GM12864 (cell line): ENCODE data around the gene NPHP4.

Experiments used
- DNase-seq: peaks from one replicate; pipeline ENCODE4 v3.0.0-alpha.2; 2011; ENCODE audit warnings: low read depth
- H3K4me3 ChIP-seq: 2 replicates; pipeline ENCODE4 v1.5.1; 2011; ENCODE audit warnings: mild to moderate bottlenecking, low read depth, low read length, control low read depth
- TF ChIP-seq, protein P1 (sequence below): IDR thresholded peaks from 2 replicates; pipeline ENCODE4 v1.5.1; 2011; ENCODE audit warnings: low read depth, mild to moderate bottlenecking, moderate library complexity, low read length, control low read depth, inconsistent platforms; ENCODE audit errors: missing control alignments

Gene NPHP4

GRCh38 chr1:5876094-5876650, 116.1 kb downstream of the NPHP4 start:
- TF ChIP-seq, protein P1, sequence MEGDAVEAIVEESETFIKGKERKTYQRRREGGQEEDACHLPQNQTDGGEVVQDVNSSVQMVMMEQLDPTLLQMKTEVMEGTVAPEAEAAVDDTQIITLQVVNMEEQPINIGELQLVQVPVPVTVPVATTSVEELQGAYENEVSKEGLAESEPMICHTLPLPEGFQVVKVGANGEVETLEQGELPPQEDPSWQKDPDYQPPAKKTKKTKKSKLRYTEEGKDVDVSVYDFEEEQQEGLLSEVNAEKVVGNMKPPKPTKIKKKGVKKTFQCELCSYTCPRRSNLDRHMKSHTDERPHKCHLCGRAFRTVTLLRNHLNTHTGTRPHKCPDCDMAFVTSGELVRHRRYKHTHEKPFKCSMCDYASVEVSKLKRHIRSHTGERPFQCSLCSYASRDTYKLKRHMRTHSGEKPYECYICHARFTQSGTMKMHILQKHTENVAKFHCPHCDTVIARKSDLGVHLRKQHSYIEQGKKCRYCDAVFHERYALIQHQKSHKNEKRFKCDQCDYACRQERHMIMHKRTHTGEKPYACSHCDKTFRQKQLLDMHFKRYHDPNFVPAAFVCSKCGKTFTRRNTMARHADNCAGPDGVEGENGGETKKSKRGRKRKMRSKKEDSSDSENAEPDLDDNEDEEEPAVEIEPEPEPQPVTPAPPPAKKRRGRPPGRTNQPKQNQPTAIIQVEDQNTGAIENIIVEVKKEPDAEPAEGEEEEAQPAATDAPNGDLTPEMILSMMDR: no peak
- DNase-seq: no peak

DNA sequence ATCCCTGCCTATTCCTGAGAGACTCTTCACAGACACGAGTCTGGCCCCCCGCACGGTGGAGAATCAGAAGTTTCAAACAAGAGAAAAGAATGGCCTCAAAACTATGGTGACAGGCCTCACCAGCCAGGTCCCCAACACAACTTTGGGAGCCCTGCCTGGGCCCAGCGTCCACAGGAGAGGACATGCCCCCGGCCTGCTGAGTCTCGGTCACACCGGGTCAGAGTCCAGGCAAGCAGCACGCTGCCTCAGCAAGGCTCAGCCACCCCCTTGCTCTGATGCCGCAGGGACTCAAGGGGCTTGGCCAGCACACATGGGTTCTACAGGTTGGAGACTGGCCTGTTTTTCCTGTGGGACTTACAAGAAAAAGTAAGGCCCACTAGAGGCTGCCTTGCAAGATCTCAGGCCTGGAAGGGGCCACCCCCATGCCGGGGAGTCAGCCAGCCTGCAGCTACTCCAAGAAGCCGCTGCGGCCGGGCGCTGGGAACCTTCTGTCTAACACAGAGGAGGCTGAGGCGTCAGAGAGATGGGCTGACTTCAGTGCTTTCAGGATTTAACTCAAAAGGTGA, 116.8 kb downstream of the NPHP4 start:
- H3K4me3 ChIP-seq: no peak overlapping the region
- TF ChIP-seq, protein P1: no peak
- no peak for DNase-seq

More at GRCh38 chr1:5876094-5876650, 116.1 kb downstream of the NPHP4 start:
- no peak overlapping the region for H3K4me3 ChIP-seq

GRCh38 chr1:5874416-5875110, 117.7 kb downstream of the NPHP4 start:
- no peak for DNase-seq
- no peak overlapping the region for H3K4me3 ChIP-seq
- TF ChIP-seq, protein P1: no peak

DNA sequence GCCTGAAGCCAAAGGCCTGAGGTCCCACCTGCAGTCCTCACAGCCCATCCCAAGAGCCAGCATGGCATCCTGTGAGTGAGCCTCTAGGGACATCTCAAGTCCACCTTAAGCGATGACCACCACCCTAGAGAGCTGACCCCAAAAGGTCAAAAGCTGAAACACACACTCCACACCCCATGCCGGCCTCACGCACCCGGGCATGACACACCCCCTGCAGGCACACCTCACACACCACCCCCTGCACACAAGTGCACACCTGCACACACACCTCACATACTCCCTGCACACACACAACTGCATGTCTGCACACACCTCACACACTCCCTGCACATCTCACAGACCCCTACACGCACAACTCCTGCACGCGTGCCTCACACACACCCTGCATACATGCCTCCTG, 118.7 kb downstream of the NPHP4 start:
- no peak overlapping the region for H3K4me3 ChIP-seq
- TF ChIP-seq, protein P1: no peak
- DNase-seq: no peak

GRCh38 chr1:5872886-5873285, 119.3 kb downstream of the NPHP4 start:
- TF ChIP-seq, protein P1: no peak

DNA sequence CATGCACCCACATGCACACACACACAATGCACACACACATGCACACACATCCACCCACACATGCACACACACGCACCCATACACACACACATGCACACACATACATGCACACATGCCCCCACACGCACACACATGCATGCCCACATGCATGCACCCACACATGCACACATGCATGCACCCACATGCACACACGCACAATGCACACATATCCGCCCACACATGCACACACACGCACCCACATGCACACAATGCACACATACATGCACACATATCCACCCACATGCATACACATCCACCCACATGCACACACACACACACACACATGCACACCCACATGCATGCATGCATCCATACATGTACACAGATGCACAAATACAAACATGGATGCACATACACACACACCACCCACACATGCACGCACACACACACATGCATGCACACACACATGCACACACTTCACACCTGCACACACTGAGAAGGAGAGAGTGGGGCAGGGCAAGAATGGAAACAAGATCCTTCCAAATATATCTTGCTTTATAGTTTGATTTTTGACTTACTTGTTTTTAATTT, 123.2 kb downstream of the NPHP4 start:
- TF ChIP-seq, protein P1: no peak
- H3K4me3 ChIP-seq: no peak overlapping the region
- DNase-seq: no peak

More at GRCh38 chr1:5872886-5873285, 119.3 kb downstream of the NPHP4 start:
- no peak for DNase-seq
- H3K4me3 ChIP-seq: no peak overlapping the region
